ENCODE data around the gene ENPP1.

The ENPP1 gene

GRCh38 chr6:131917763-131918649 lies 110.2 kb downstream of the ENPP1 start:
- DNase-seq = no peak

DNA sequence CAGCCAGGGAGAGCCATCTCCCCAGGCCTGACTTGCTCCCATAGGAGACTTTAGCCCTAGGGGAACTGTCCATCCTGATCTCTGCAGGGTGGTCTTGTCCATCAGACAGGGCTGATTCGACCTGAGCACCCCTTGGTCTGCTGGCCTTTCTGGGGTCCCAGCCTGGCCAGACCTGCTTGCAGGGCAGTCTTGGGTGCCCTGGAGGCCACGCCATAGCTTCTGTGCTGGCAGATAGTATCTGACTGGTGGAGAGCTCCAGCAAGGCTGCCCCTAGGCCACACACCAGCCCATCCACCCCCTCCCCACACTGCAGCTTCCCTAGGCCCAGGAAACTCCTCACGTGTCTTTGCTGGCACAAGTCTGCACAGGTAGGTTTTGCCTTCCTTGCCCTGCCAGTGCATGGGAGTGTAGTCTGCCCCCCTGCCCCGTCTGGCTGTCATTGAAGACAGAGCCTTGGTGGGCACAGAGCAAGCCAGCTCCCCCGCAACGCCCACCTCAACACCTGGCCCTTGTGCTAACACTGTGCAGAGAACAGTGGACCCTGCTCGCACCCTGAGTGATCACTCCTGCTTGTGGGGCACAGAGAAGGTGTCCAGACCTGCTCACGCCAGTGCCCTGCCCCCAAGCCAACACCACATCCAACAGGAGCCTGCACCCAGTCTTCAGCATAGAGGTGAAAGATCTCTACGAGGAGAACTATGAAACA lies 111.0 kb downstream of the ENPP1 start:
- DNase-seq = no peak

- DNase-seq = no peak
Measured at GRCh38 chr6:131920656-131921055, 112.8 kb downstream of the ENPP1 start.

- peak; percentile 26 for DNase-seq
Measured at GRCh38 chr6:131923356-131923755, 115.5 kb downstream of the ENPP1 start.

DNA sequence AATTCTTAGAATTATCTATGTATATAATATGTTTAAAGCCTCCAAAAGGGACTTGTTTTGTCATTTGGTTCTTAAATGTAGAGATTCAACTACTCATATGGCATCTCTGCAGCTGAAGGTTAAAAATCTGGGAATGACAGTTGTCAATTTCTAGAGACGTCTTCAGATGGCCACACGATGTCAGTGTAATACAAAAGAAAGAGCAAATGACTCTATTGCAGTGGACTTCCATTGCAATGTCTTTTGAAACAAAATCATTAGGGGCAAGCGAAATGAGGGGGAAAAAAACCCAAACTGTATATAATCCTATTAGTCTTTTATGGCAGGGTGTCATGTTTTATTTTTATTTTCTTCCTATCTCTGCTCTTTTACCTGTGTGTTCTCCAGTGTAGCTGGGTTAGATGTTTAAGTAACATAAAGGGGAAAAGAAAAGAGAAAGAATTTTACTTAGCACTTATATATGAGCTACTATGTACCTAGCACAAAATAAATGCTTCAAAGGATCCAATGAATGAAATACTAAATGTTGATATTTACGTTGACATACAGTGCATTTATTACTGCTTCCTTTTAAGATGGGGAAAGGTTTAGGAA lies 117.2 kb downstream of the ENPP1 start:
- no peak for DNase-seq

DNA sequence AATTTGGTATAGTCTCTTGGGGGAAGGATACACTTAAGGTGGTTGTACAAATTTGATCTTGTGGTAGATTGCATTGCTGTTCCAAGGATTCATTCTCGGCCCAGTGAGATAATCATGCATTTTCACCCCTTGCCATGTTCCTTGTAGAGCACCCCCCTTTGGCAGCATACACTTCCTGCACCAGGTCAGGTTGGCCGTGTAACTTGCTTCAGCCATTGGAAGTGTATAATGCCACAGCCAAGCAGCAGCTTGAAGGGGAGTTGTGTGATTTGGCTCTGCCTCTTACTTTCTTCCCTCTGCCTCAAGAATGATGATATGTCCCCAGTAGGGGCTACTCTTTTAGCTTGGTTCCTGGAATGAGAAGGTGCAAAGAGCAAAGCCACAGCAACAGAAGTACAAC lies 121.4 kb downstream of the ENPP1 start:
- no peak for DNase-seq

DNA sequence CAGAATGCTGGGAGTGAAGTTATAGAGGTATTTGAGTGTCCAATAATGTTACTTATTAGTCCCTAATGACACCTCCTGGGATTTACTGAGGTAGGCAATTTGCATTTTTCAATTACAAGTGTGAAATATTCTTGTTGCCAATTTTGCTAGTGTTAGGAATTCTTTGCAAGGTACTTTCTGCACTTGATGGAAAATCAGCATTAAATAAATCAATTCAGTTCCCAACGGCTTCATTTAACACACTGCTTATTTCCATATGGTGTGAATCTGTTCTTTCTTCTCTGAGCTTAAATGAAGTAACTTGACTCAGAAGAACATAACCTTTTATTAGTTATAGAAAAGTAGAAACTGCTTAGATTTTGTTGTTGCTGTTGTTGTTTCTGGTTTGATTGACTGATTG lies 122.2 kb downstream of the ENPP1 start:
- no peak for DNase-seq

- DNase-seq = no peak
Measured at GRCh38 chr6:131931063-131931750, 123.4 kb downstream of the ENPP1 start.

DNA sequence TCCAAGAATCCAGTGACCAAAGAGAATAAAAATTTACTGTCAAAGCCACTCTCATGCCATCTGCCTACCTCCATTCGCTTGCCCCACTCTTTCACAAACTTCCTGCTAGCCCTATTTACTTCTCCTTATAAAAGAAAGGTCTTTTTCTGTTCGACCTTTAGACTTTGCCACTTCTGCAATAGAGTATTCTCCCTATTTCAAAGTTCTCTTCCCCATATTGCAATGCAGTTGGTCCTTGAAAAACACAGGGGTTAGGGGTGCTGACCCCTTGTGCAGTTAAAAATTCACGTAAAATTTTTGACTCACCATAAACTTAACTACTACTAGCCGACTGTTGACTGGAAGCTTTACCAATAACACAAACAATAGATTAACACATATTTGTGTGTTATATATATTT lies 128.3 kb downstream of the ENPP1 start:
- DNase-seq = no peak

DNA sequence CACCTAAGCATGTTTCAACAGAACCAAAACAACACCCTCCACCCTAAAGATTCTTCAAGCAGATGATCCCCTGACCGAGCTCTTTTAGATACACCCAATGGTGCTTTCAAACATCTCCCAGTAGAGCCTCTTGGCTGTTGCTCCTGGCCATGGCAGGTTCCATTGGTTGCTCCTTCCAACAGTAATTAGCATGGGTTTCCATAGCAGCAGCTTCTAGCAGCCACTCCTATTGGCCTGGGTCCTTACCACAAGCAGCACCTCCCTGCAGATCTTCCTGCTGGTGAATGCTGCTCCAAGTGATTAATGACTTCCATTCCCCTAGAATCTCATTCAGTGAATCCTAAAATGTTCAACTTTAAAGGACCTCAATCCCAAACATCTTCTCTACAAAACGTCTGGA lies 129.4 kb downstream of the ENPP1 start:
- DNase-seq = no peak

- DNase-seq = no peak
Measured at GRCh38 chr6:131937703-131938631, 130.1 kb downstream of the ENPP1 start.
